Liver (tissue), 9 donors: ENCODE measurements around the gene TMEM184A. TPM values are rescaled to one million over a fixed set of nuclear protein-coding genes. Genes with fewer than 3 reads are reported as not detected.

ENCODE experiments used
- DNase-seq: peaks from one replicate; pipeline ENCODE4 v3.0.0-alpha.2; 2017; ENCODE audit warnings: low spot score
- H3K27ac ChIP-seq, 2 donors: one replicate each; pipeline ENCODE4 v1.7.0; 2013; ENCODE audit warnings: inconsistent platforms in 2 of 2, low read length in 2 of 2, control low read depth in 1 of 2, low read depth in 1 of 2, mild to moderate bottlenecking in 1 of 2
- H3K27me3 ChIP-seq, 4 donors: one replicate each; pipeline versions ENCODE4 v1.6.1 to v1.7.0; 2013; ENCODE audit warnings: low read length in 3 of 4, inconsistent platforms in 1 of 4, mild to moderate bottlenecking in 1 of 4, moderate library complexity in 1 of 4; ENCODE audit not compliant: control insufficient read depth in 4 of 4, insufficient read depth in 4 of 4
- H3K36me3 ChIP-seq, 4 donors: one replicate each; pipeline versions ENCODE4 v1.6.1 to v1.7.0; 2013; ENCODE audit warnings: low read length in 3 of 4, mild to moderate bottlenecking in 3 of 4, low read depth in 1 of 4, moderate library complexity in 1 of 4; ENCODE audit not compliant: control insufficient read depth in 4 of 4, insufficient read depth in 3 of 4
- H3K4me1 ChIP-seq, 4 donors: one replicate each; pipeline versions ENCODE4 v1.6.1 to v1.7.0; 2013; ENCODE audit warnings: low read length in 3 of 4, mild to moderate bottlenecking in 3 of 4, moderate library complexity in 1 of 4; ENCODE audit not compliant: control insufficient read depth in 4 of 4, insufficient read depth in 4 of 4
- H3K4me3 ChIP-seq, 3 donors: one replicate each; pipeline versions ENCODE4 v1.6.1 to v1.7.0; 2013; ENCODE audit warnings: low read length in 3 of 3, control low read depth in 1 of 3, low read depth in 1 of 3, mild to moderate bottlenecking in 1 of 3
- H3K9ac ChIP-seq, 2 donors: one replicate each; pipeline ENCODE4 v1.7.0; 2013; ENCODE audit warnings: low read length in 2 of 2, mild to moderate bottlenecking in 2 of 2, moderate library complexity in 2 of 2, control low read depth in 1 of 2, low read depth in 1 of 2
- H3K9me3 ChIP-seq, 4 donors: one replicate each; pipeline versions ENCODE4 v1.6.1 to v1.7.0; 2013; ENCODE audit warnings: low read length in 3 of 4; ENCODE audit not compliant: control insufficient read depth in 4 of 4
- ATF3 ChIP-seq: IDR thresholded peaks from 2 replicates; pipeline ENCODE4 v1.6.1; 2016; ENCODE audit warnings: antibody characterized with exemption
- CTCF ChIP-seq: fragments of 150-350 bp; IDR thresholded peaks from 2 replicates; pipeline ENCODE4 v1.5.1; 2017; ENCODE audit warnings: improper control_type of control experiment, low read depth, low read length; ENCODE audit not compliant: missing input control
- EGR1 ChIP-seq, 2 donors: IDR thresholded peaks; 2 replicates each; pipeline ENCODE4 v1.6.1; 2016 to 2018; ENCODE audit warnings: antibody characterized with exemption in 2 of 2, low read depth in 2 of 2
- FOXA1 ChIP-seq: IDR thresholded peaks from 2 replicates; pipeline ENCODE4 v1.6.1; 2016; ENCODE audit warnings: antibody characterized with exemption
- FOXA2 ChIP-seq: IDR thresholded peaks from 2 replicates; pipeline ENCODE4 v1.6.1; 2016; ENCODE audit warnings: antibody characterized with exemption
- GABPA ChIP-seq, 2 donors: IDR thresholded peaks in 1 of 2; conservative IDR thresholded peaks in 1 of 2; 2 replicates each; pipeline ENCODE4 v1.6.1; 2016; ENCODE audit warnings: antibody characterized with exemption in 2 of 2, mild to moderate bottlenecking in 1 of 2, moderate library complexity in 1 of 2
- HNF4A ChIP-seq, 2 donors: conservative IDR thresholded peaks; 2 replicates each; pipeline ENCODE4 v1.6.1; 2016; ENCODE audit warnings: antibody characterized with exemption in 2 of 2, mild to moderate bottlenecking in 2 of 2
- HNF4G ChIP-seq: IDR thresholded peaks from 2 replicates; pipeline ENCODE4 v1.6.1; 2016; ENCODE audit warnings: antibody characterized with exemption
- JUND ChIP-seq, 2 donors: IDR thresholded peaks; 2 replicates each; pipeline ENCODE4 v1.6.1; 2016; ENCODE audit warnings: antibody characterized with exemption in 2 of 2
- MAX ChIP-seq: IDR thresholded peaks from 2 replicates; pipeline ENCODE4 v1.6.1; 2016; ENCODE audit warnings: antibody characterized with exemption
- NR2F2 ChIP-seq: IDR thresholded peaks from 2 replicates; pipeline ENCODE4 v1.6.1; 2016; ENCODE audit warnings: antibody characterized with exemption
- RAD21 ChIP-seq, 2 donors: IDR thresholded peaks; 2 replicates each; pipeline ENCODE4 v1.6.1; 2016; ENCODE audit warnings: antibody characterized with exemption in 2 of 2, mild to moderate bottlenecking in 2 of 2
- REST ChIP-seq: IDR thresholded peaks from 2 replicates; pipeline ENCODE4 v1.6.1; 2016; ENCODE audit warnings: antibody characterized with exemption, mild to moderate bottlenecking
- RXRA ChIP-seq, 2 donors: IDR thresholded peaks; 2 replicates each; pipeline ENCODE4 v1.6.1; 2017 to 2018; ENCODE audit warnings: antibody characterized with exemption in 2 of 2, mild to moderate bottlenecking in 1 of 2
- SP1 ChIP-seq: IDR thresholded peaks from 2 replicates; pipeline ENCODE4 v1.6.1; 2018; ENCODE audit warnings: antibody characterized with exemption, mild to moderate bottlenecking
- TAF1 ChIP-seq: conservative IDR thresholded peaks from 2 replicates; pipeline ENCODE4 v1.6.1; 2016; ENCODE audit warnings: antibody characterized with exemption, mild to moderate bottlenecking
- YY1 ChIP-seq: IDR thresholded peaks from 2 replicates; pipeline ENCODE4 v1.6.1; 2016; ENCODE audit warnings: antibody characterized with exemption, mild to moderate bottlenecking
- ZBTB33 ChIP-seq: IDR thresholded peaks from 2 replicates; pipeline ENCODE4 v1.6.1; 2016; ENCODE audit warnings: antibody characterized with exemption
- WGBS: extraction: QIAGEN DNeasy Blood & Tissue Kit; methylation state at CpG from one replicate; pipeline ENCODE4 v1.1.7; 2013; 5-methylcytosine and 5-hydroxymethylcytosine counted together
- polyA plus RNA-seq, 2 donors: library from polyadenylated mRNA; stranded (reverse) in 1 of 2; unstranded in 1 of 2; fragments of 200-250 nt in 1 of 2; fragments of >200 nt in 1 of 2; fragmentation: Nextera tagmentation in 1 of 2; extraction: Ambion mirVana in 1 of 2; gene quantifications; one replicate each; pipeline versions ENCODE4 v1.2.1 to v1.2.3, GENCODE V29; 2013 to 2015
- total RNA-seq, 2 donors: library from RNA; depleted of rRNA; stranded (reverse); fragments of >200 nt; gene quantifications; one replicate each; pipeline ENCODE4 v1.2.3, GENCODE V29; 2014
- donor health status: healthy.
- donor health status: healthy.
- donor health status: healthy.
- donor health status: healthy.
- donor health status: healthy.

Gene TMEM184A
- total and polyA plus RNA-seq, 4 donors: 1.6 to 12.6 (median 11.4) TPM

- WGBS: 92% methylated on average over 12 of the region's 12 CpGs
- no peak for DNase-seq
- no peaks in the 10 kb centered on the region for H3K27me3 ChIP-seq
Observed at GRCh38 chr7:1598961-1599639, 43.1 kb upstream of the TMEM184A start.

More at GRCh38 chr7:1598961-1599639, 43.1 kb upstream of the TMEM184A start:
- H3K36me3 ChIP-seq: no peaks in the 10 kb centered on the region
- no peak overlapping the region for H3K9ac ChIP-seq
- H3K4me1 ChIP-seq: no peaks in the 10 kb centered on the region
- no peaks in the 10 kb centered on the region for H3K9me3 ChIP-seq
- H3K27ac ChIP-seq: no peak overlapping the region
- no peak overlapping the region for H3K4me3 ChIP-seq
- TF ChIP-seq FOXA2 (no peak), RAD21 (IDR thresholded peaks at IDR 0.05) (no peak), NR2F2 (no peak), ATF3 (no peak), JUND (IDR thresholded peaks at IDR 0.05) (no peak), REST (no peak), MAX (no peak), HNF4A (conservative IDR thresholded peaks at IDR 0.05) (no peak), ZBTB33 (no peak), TAF1 (no peak), EGR1 (IDR thresholded peaks at IDR 0.05; ENCODE audit: low read depth in 2 of 2) (no peak), CTCF (no peak), GABPA (IDR thresholded peaks at IDR 0.05 in 1 of 2, conservative IDR thresholded peaks at IDR 0.05 in 1 of 2) (no peak), SP1 (no peak), HNF4G (no peak), YY1 (no peak), FOXA1 (no peak), RXRA (IDR thresholded peaks at IDR 0.05) (no peak)
